Vagina (tissue), 2 donors: ENCODE results near the gene RAB34. TPM values are rescaled to one million over a fixed set of nuclear protein-coding genes. Genes with fewer than 3 reads are reported as not detected.

Experiments used
- DNase-seq, 2 donors: peaks; one replicate each; pipeline ENCODE4 v3.0.0-alpha.2; 2017; ENCODE audit errors: extremely low spot score in 2 of 2
- H3K27ac ChIP-seq: fragments of 200-600 bp; sonication (generic); one replicate; pipeline ENCODE4 v1.5.1; 2019
- H3K27me3 ChIP-seq: fragments of 200-600 bp; sonication (generic); one replicate; pipeline ENCODE4 v1.5.1; 2019
- H3K36me3 ChIP-seq, 2 donors: fragments of 200-600 bp; sonication (generic); one replicate each; pipeline ENCODE4 v1.5.1; 2017 to 2019
- H3K4me1 ChIP-seq: fragments of 200-600 bp; sonication (generic); one replicate; pipeline ENCODE4 v1.5.1; 2019
- H3K4me3 ChIP-seq, 2 donors: fragments of 200-600 bp; sonication (generic); 1 replicate in 1 of 2; 2 replicates in 1 of 2; pipeline ENCODE4 v1.5.1; 2016 to 2019
- H3K9me3 ChIP-seq: fragments of 200-600 bp; sonication (generic); one replicate; pipeline ENCODE4 v1.5.1; 2019
- CTCF ChIP-seq, 3 experiments: fragments of 450-650 bp in 2 of 3; fragments of 200-600 bp in 1 of 3; sonication (generic) in 1 of 3; IDR thresholded peaks; one replicate each; pipeline ENCODE4 v1.5.1; 2017 to 2019; ENCODE audit warnings: antibody characterized with exemption in 3 of 3, mild to moderate bottlenecking in 2 of 3, moderate library complexity in 2 of 3
- POLR2A ChIP-seq, 2 donors: fragments of 450-650 bp; IDR thresholded peaks; one replicate each; pipeline ENCODE4 v1.6.1; 2017; ENCODE audit warnings: antibody characterized with exemption in 2 of 2, mild to moderate bottlenecking in 2 of 2, moderate library complexity in 2 of 2
- POLR2AphosphoS5 ChIP-seq, 2 donors: sonication (generic); formaldehyde crosslinking; IDR thresholded peaks; one replicate each; pipeline ENCODE4 v1.9.0; 2017; ENCODE audit warnings: antibody characterized with exemption in 2 of 2, mild to moderate bottlenecking in 2 of 2, low read depth in 1 of 2; ENCODE audit not compliant: insufficient read depth in 1 of 2
- intact Hi-C: fragments of 100-400 bp; cut with DNase I; formaldehyde crosslinking; loops from one replicate; pipeline ENCODE4 v1.15.1; 2023
- total RNA-seq: library from RNA; depleted of rRNA; stranded (reverse); fragments of >200 nt; gene quantifications from one replicate; pipeline ENCODE4 v1.2.3, GENCODE V29; 2016

RAB34 gene
- total RNA-seq, 1 donor from 2014 or later = 195 TPM

DNA sequence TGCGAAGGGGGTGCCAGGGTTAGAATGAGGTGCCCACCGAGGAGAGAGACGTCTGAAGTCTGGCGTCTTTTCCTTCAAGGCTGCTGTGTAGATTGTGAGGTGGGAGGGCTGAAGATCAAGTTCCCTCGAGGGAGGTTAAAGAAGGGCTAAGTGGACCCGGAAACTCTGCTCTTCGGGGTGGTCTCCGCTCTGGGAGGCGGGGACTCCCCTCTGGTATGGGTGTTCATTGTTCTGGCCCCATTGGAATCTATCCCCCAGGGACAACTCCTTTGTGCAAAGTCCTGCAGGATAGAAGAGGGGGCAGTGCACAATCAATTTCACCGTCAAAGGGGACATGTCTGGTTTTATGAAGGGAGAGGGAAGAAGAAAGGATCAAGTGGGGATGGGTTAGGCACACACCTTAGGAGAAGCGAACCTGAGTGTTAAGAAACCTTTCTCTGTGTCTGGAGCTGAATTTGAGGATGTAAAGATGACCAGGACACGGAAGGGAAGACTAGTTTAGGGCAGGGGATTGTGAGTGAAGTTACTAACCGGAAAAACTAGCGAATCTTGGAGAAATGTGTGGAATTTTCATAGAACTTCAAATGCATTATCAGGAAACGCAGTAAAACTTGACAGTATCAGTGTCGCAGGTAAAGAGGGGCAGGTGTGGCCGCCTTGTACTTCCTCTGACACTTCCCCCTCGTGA, 809 bp upstream of the RAB34 start:
- peak overlapping the region; percentile 93 for H3K27ac ChIP-seq
- intact Hi-C loops = no loop called here
- H3K4me1 ChIP-seq = peaks cover 66% of the 10 kb centered on the region
- peaks cover 0 to 33% of the 10 kb centered on the region in 2 donors for H3K36me3 ChIP-seq
- no peaks in the 10 kb centered on the region for H3K27me3 ChIP-seq
- no peak for DNase-seq
- TF ChIP-seq CTCF (IDR thresholded peaks at IDR 0.05) = no peak
- no peak for TF ChIP-seq POLR2A (IDR thresholded peaks at IDR 0.05)
- no peak for TF ChIP-seq POLR2AphosphoS5 (IDR thresholded peaks at IDR 0.05; ENCODE audit: insufficient read depth in 1 of 2, low read depth in 1 of 2)
- peak overlapping the region; percentile 75 to 91 for H3K4me3 ChIP-seq
- no peaks in the 10 kb centered on the region for H3K9me3 ChIP-seq

GRCh38 chr17:28716740-28717577, 709 bp downstream of the RAB34 start:
- TF ChIP-seq CTCF (IDR thresholded peaks at IDR 0.05) (no peak), POLR2AphosphoS5 (IDR thresholded peaks at IDR 0.05; ENCODE audit: insufficient read depth in 1 of 2, low read depth in 1 of 2) (peak in 1 of 2 donors; percentile 35)
- DNase-seq = no peak
- intact Hi-C loops = no loop called here
- Histone ChIP-seq H3K9me3 (no peaks in the 10 kb centered on the region), H3K4me1 (peaks cover 62% of the 10 kb centered on the region), H3K27ac (peak overlapping the region; percentile 93), H3K4me3 (peak overlapping the region; percentile 75 to 91), H3K27me3 (no peaks in the 10 kb centered on the region), H3K36me3 (peaks cover 0 to 18% of the 10 kb centered on the region in 2 donors)

DNA sequence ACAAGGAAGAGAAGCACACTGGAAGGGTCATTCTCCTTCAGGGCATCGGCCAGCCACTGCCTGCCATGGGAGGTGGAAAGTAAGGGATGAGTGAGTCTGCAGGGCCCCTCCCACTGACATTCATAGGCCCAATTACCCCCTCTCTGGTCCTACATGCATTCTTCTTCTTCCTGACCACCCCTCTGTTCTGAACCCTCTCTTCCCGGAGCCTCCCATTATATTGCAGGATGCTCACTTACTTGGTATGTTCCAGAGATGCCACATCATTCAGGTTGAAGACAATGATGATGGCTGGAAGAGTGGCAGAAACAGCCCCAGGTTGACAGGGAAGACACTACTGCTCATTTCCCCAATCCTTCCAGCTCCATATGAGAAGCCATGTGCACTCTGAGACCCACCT, 2.5 kb downstream of the RAB34 start:
- Histone ChIP-seq H3K9me3 (no peaks in the 10 kb centered on the region), H3K27me3 (no peaks in the 10 kb centered on the region), H3K36me3 (peaks cover 0 to 11% of the 10 kb centered on the region in 2 donors), H3K4me3 (no peak overlapping the region), H3K27ac (no peak overlapping the region), H3K4me1 (peaks cover 54% of the 10 kb centered on the region)
- no peak for DNase-seq
- no peak for TF ChIP-seq POLR2A (IDR thresholded peaks at IDR 0.05)
- TF ChIP-seq POLR2AphosphoS5 (IDR thresholded peaks at IDR 0.05; ENCODE audit: insufficient read depth in 1 of 2, low read depth in 1 of 2) = no peak
- no peak for TF ChIP-seq CTCF (IDR thresholded peaks at IDR 0.05)
- intact Hi-C loops = no loop called here

DNA sequence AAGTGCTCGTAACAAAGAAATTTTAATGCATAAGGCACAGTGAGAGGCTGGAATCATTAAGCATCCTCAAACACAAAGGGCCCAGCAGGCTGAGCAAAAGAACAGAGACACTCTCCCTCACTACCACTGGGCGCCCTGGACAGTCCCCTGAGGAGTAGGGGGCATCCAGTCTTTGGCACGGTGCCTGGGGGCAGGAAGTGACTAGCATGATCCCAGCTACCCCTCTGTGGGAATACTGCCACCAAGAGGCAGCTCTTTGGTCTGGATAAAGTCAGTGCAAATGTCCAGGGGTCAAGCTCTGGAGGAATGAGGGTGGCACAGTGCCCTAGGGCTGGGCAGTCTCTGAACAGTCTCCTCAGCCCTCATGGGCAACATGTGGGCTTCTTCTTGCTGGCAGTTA, 3.4 kb downstream of the RAB34 start:
- TF ChIP-seq POLR2AphosphoS5 (IDR thresholded peaks at IDR 0.05; ENCODE audit: insufficient read depth in 1 of 2, low read depth in 1 of 2) (no peak), CTCF (IDR thresholded peaks at IDR 0.05) (no peak), POLR2A (IDR thresholded peaks at IDR 0.05) (no peak)
- no peak for DNase-seq
- intact Hi-C loops = no loop called here
- no peak overlapping the region for H3K4me3 ChIP-seq
- no peak overlapping the region for H3K27ac ChIP-seq
- peaks cover 61% of the 10 kb centered on the region for H3K4me1 ChIP-seq
- H3K36me3 ChIP-seq = peaks cover 0 to 11% of the 10 kb centered on the region in 2 donors
- no peaks in the 10 kb centered on the region for H3K9me3 ChIP-seq
- H3K27me3 ChIP-seq = no peaks in the 10 kb centered on the region
